Measurements from ENCODE around the gene ARHGAP26.

ARHGAP26 gene

DNA sequence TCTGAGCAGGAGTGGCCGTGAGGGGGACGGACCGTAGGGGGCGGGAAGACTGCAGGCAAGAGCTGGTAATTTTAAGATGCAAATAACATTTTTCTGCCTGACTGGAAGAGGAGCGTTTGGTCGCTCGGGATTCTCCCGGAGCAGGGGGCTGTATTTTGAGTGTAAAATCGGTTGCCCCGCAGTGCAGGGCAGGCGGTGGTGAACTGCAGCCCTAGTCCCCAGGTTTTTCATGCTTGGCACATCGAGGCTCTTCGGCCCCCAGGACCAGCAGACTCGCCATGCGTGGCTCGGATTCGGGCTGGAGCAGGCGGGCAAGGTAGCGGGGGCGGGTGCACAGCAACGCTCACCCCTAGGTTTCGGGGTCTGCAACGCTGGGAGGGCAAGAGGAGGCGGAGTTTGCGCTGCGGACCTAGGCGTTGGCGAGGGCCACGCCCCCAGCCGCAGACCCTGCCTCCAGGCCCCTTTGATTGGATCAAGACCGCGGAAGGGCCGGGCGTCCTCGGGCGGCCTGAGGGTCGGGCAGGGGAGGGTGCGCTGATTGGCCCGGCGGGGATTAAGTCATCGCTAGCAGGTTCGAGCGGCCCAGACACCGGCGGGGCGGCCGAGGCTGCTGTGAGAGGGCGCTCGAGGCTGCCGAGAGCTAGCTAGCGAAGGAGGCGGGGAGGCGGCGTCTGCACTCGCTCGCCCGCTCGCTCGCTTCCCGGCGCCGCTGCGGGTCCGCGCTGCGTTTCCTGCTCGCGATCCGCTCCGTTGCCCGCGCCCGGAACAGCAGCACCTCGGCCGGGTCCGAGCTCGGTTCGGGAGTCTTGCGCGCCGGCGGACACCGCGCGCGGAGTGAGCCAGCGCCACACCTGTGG, at the start of gene ARHGAP26:
ARHGAP26 (plus strand) TSS at position 585 of the 857 bp plus-strand sequence. CDS start 385 bp downstream, outside the sequence.
- DNase-seq = peak; percentile 97

- no peak for DNase-seq
Measured at GRCh38 chr5:142720641-142721271, 49.4 kb upstream of the ARHGAP26 start.

GRCh38 chr5:142722146-142722545, 48.0 kb upstream of the ARHGAP26 start:
- DNase-seq = no peak

- DNase-seq = no peak
Measured at GRCh38 chr5:142722896-142723295, 47.3 kb upstream of the ARHGAP26 start.

- DNase-seq = no peak
Measured at GRCh38 chr5:142724821-142725220, 45.4 kb upstream of the ARHGAP26 start.

DNA sequence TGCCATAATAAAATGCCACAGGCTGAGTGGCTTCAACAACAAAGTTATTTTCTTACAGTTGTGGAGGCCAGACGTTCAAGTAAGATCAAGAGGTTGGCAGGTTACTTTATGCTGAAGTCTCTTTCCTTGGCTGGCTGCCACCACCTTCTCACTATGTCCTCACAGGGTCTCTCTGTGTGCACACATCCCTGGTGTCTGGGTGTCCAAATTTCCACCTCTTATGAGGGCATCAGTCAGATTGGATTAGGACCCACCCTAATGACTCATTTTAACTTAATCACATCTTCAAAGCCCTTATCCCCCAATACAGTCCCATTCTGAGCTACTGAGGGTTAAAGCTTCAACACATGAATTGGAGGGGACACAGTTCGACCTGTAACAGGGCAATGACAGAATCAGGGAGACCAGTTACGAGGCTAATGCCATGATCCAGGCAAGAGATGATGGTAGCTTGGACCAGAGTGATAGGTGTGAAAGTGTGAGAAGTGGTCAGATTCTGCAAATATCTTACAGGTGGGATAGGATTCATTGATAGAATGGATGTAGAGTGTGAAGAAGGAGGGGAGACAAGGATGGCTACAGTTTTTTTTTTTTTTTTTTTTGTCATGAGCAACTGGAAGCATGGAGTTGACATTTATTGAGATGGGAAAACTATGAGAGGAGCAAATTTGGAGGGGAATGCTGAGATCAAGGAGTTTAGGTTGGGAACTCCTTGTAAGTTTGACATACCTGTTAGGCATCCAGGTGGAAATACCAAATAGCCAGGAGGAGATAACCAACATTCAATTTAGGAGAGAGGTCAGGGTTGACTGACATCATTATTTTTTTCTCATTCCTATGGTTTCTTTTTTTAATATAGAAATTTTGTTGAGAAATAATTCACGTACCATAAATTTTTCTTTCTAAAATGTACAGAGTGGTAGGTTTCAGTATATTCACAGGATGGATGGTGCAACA, 44.7 kb upstream of the ARHGAP26 start:
- no peak for DNase-seq

DNA sequence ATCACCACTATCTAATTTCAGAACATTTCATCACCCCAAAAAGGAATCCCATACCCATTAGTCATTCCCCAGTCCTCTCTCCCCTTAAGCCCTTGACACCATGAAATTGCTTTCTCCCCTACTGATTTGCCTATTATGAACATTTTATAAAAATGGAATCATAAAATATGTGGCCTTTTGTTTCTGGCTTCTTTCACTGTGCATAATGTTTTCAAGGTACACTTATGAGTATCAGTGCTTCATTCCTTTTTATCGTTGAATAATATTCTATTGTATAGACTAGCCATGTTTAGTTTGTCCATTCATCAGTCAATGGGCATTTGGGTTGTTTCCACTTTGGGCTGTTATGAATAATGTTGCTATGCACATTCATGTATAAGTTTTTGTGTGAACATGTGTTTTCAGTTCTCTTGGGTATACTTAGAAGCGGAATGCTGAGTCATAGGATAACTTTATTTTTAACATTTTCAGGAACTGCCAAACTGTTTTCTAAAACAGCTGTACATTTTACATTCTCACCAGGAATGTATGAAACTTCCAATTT, 43.9 kb upstream of the ARHGAP26 start:
- DNase-seq = no peak

DNA sequence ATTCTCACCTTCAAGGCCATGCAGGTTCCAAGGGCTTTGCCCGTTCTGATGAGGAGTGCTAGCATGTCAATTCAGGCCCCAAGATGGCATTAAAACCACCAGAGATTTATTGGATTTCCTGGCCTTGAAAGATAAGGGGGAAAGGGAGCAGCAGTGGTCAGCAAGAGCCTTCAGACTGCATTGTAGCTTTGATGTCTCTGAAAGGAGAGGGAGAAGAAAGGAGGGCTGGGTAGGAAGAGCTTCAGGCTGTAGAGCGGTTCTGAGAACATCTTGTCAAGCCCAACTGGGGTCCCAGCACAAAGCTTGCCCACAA, 42.5 kb upstream of the ARHGAP26 start:
- no peak for DNase-seq

GRCh38 chr5:142735323-142736246, 34.6 kb upstream of the ARHGAP26 start:
- DNase-seq = no peak

- DNase-seq = no peak
Measured at GRCh38 chr5:142736247-142736632, 33.9 kb upstream of the ARHGAP26 start.

DNA sequence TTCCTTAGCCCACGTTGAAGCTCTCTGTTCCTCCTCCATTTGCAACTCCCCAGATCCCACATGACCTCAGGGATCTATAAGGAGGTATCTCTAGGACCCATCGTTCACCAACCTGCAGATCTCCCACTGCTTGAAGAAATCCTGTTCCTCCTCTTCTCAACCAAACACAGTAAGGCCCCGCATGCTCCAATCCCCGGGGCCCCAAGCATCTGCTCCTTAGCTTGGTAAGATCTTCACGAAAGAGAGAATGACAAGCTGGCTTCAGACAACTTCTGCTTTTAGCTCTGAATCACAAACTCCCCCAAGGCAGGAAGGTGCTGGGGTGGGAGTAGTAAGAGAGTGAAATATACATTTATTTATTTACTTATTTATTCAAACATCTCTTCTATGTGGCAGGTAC, 33.0 kb upstream of the ARHGAP26 start:
- DNase-seq = no peak

DNA sequence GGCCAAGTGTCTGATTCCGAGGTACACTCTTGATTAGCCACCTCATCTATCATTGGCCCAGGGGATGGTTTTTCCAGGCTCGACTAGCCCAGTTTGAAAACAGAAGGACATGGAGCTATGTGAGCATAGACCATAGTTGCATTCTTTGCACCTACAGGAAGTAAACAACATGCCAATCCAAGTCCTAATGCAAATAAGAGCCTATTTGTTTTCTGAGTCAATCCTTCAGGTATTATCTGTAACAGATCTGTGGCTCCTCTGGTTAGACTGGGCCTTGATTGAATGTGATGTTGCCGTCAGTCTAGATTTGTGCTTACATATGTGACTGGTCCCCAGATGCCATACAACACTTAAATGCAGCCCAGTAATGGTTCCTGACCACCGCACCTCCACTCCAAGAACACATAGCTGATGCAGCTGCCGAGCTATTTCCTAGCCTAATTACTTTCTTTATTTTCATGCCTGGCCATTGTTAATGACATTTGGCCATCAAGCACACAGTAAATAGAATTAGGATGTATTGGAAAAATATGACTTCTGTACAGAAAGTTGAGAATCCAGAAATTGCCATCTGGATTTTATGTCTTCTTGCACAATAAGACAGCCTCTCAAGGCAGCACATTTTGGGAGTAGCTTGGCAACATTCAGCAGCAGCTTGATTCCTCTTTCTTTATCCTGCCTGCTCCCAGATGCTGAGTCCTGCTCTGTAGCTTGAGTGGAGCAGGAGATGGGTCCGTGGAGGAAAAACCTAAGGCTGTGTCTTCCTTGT, 29.5 kb upstream of the ARHGAP26 start:
- no peak for DNase-seq

- DNase-seq = no peak
Measured at GRCh38 chr5:142743592-142744441, 26.4 kb upstream of the ARHGAP26 start.

- DNase-seq = no peak
Measured at GRCh38 chr5:142745268-142745667, 24.9 kb upstream of the ARHGAP26 start.

DNA sequence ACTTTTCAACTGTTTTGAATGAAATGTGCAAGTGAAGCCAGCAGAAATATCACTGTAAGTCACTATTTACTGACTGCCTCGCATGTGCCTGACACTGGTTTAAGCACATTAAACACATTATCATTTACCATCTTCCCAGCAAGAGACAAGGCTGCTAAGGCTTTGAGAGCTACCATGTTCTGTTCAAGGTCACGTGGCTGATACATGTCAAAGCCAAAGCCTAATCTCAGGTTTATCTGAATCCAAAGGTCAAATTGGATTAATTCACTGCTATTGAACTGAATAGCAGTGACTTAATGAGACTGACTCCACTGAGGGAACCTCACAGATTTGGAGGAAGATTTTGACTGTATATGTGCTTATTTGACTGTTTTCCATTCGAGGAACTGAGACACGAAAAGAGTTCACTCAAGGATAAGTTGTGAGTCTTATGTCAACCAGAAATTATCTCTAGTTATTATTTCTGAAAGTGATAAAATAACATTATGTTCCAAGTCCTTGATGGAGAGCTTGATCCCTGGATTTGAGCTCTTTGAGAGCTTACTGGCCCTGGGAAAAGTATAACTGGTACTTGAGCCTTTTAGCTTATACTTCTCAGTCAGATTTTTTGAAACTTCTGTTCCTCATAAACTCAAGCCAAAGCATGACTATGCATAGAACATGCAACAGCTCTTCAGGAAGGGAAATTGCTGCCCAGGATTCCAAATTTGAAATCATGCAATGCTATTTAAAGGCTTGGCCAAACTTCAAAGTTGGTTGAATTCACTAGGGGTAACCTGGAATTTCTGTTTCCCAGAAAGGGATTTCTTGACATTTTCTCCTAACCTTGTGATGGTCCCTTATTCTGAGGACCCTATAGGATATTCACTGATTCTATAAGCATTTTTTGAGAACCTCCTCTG, 23.4 kb upstream of the ARHGAP26 start:
- no peak for DNase-seq

GRCh38 chr5:142748132-142748531, 22.0 kb upstream of the ARHGAP26 start:
- no peak for DNase-seq

DNA sequence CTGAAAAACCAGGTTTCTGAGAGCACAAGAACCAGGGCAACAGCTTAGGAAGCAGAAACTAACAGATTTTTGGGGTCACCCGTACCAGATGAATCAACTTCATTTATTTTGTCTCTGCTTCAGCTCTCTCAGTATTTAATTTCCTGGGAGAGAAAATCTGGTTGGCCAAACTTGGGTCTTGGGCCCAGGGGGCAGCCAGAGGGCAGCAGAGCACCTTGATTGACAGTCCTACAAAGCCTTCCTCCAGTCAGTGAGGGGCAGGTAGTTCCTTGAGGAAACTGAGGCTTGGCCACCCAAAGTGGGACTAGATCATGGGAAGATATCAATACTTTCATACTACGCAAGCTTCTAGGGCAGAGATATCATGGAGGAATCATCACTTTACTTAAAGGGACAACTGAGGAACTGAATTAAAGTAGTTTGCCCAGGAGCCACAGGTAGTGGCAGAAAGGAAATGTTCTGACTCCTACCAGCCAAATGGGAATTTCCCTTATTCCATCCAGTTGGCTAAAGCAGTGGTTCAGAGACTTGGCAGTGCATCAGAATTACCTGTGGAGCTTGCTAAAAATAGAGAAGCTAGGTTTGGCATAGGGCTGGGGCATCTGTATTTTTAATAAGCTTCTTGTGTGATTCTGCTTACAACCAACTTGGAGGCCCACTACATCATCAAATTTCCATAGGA, 21.5 kb upstream of the ARHGAP26 start:
- DNase-seq = peak; percentile 23

- peak; percentile 13 for DNase-seq
Measured at GRCh38 chr5:142749321-142749720, 20.9 kb upstream of the ARHGAP26 start.

Measured in kidney glomerular epithelial cell (primary cell).